SK-N-SH treated with all-trans-retinoic acid at 6 μM for 48 hours (cell line): ENCODE results near the gene ZNF550.
A peak's percentile ranks its signal among the peaks of the same experiment; 100 is the strongest.

Source experiments
- ATAC-seq: fragments of 200-7000 bp; cut with Tn5 transposase; 3 replicates; pipeline ENCODE4 v1.9.1; 2020; ENCODE audit warnings: mild to moderate bottlenecking, moderate library complexity
- ARNTL ChIP-seq: fragments of 450-650 bp; formaldehyde crosslinking; IDR thresholded peaks from 2 replicates; pipeline ENCODE4 v1.5.0; 2020; ENCODE audit warnings: low read depth, mild to moderate bottlenecking, moderate library complexity, borderline replicate concordance
- CSDC2 ChIP-seq: fragments of 250-450 bp; sonication (Bioruptor Pico); IDR thresholded peaks from 2 replicates; pipeline ENCODE4 v1.5.0; 2020; ENCODE audit warnings: mild to moderate bottlenecking, moderate library complexity
- CSRNP3 ChIP-seq: fragments of 250-450 bp; sonication (Bioruptor Pico); IDR thresholded peaks from 2 replicates; pipeline ENCODE4 v1.5.1; 2021; ENCODE audit warnings: mild to moderate bottlenecking, moderate library complexity
- ESRRG ChIP-seq: fragments of 250-450 bp; sonication (Bioruptor Pico); IDR thresholded peaks from 2 replicates; pipeline ENCODE4 v1.6.1; 2021; ENCODE audit warnings: mild to moderate bottlenecking
- GLIS3 ChIP-seq: fragments of 250-450 bp; sonication (Bioruptor Pico); IDR thresholded peaks from 2 replicates; pipeline ENCODE4 v1.5.0; 2020; ENCODE audit warnings: mild to moderate bottlenecking, moderate library complexity
- ISL1 ChIP-seq: fragments of 250-450 bp; sonication (Bioruptor Pico); IDR thresholded peaks from 2 replicates; pipeline ENCODE4 v2.1.2; 2022; ENCODE audit warnings: mild to moderate bottlenecking, moderate library complexity
- OSR1 ChIP-seq: fragments of 250-450 bp; sonication (Bioruptor Pico); IDR thresholded peaks from 2 replicates; pipeline ENCODE4 v1.8.0; 2022; ENCODE audit warnings: moderate library complexity, mild to moderate bottlenecking, inconsistent platforms
- PATZ1 ChIP-seq: fragments of 250-450 bp; sonication (Bioruptor Pico); IDR thresholded peaks from 2 replicates; pipeline ENCODE4 v1.8.0; 2020; ENCODE audit warnings: mild to moderate bottlenecking, moderate library complexity, borderline replicate concordance
- POU6F1 ChIP-seq: fragments of 250-450 bp; sonication (Bioruptor Pico); IDR thresholded peaks from 2 replicates; pipeline ENCODE4 v1.8.0; 2021; ENCODE audit warnings: low read depth, mild to moderate bottlenecking, moderate library complexity, borderline replicate concordance
- PPARA ChIP-seq: fragments of 250-450 bp; sonication (Bioruptor Pico); IDR thresholded peaks from 2 replicates; pipeline ENCODE4 v1.5.0; 2020; ENCODE audit warnings: mild to moderate bottlenecking, borderline replicate concordance
- RARB ChIP-seq: fragments of 250-450 bp; sonication (Bioruptor Pico); IDR thresholded peaks from 2 replicates; pipeline ENCODE4 v1.8.0; 2021; ENCODE audit warnings: mild to moderate bottlenecking, moderate library complexity
- SNAI2 ChIP-seq: fragments of 250-450 bp; sonication (Bioruptor Pico); IDR thresholded peaks from 2 replicates; pipeline ENCODE4 v1.5.0; 2020; ENCODE audit warnings: mild to moderate bottlenecking, moderate library complexity
- TOX ChIP-seq: fragments of 250-450 bp; sonication (Bioruptor Pico); IDR thresholded peaks from 2 replicates; pipeline ENCODE4 v1.8.0; 2021; ENCODE audit warnings: mild to moderate bottlenecking, moderate library complexity, borderline replicate concordance
- ZFP3 ChIP-seq: fragments of 250-450 bp; sonication (Bioruptor Pico); IDR thresholded peaks from 2 replicates; pipeline ENCODE4 v1.5.0; 2020; ENCODE audit warnings: mild to moderate bottlenecking, moderate library complexity
- ZFP30 ChIP-seq: fragments of 450-650 bp; formaldehyde crosslinking; IDR thresholded peaks from 2 replicates; pipeline ENCODE4 v1.5.0; 2022; ENCODE audit warnings: mild to moderate bottlenecking, moderate library complexity
- ZNF565 ChIP-seq: fragments of 450-650 bp; formaldehyde crosslinking; conservative IDR thresholded peaks from 2 replicates; pipeline ENCODE4 v1.5.0; 2020; ENCODE audit warnings: low read depth, mild to moderate bottlenecking, moderate library complexity
- ZNF70 ChIP-seq: fragments of 450-650 bp; formaldehyde crosslinking; IDR thresholded peaks from 2 replicates; pipeline ENCODE4 v1.5.0; 2020; ENCODE audit warnings: mild to moderate bottlenecking, moderate library complexity
- ZNF8 ChIP-seq: fragments of 450-650 bp; formaldehyde crosslinking; IDR thresholded peaks from 2 replicates; pipeline ENCODE4 v1.5.0; 2020; ENCODE audit warnings: mild to moderate bottlenecking, moderate library complexity
- TF ChIP-seq, protein P1 (sequence below): fragments of 250-450 bp; sonication (Bioruptor Pico); IDR thresholded peaks from 2 replicates; pipeline ENCODE4 v1.5.0; 2020; ENCODE audit warnings: mild to moderate bottlenecking, moderate library complexity

The ZNF550 gene

DNA sequence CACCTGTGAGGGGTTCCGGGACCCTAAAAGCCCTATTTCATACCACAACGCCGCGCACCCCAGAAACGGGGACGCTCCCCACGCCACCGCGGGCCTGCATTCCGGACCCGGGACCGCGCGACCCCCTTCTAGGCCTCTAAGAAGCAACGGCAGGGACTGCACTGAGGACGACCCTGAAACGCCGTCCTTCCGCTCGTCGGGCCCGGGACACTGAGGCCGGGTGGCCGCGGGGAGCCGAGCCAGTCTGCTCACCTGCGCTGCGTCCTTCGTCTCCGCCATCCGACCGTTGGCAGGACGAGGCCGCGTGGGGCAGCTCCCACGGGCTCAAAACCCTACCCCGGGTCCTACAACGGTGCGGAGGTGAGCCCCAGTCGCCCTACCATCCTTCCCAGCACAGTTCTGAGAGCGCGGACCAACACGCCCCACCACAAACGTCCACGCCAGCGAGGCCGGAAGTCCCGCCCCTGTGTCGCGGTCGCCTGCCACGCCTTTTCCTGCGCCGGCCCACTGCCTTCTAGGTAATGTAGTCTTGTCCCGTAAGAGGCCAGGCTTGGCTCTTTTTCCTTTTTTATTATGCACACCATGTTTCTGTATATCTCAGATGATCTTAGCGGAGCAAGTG, at the start of gene ZNF550:
ZNF550 (minus strand) TSS at position 460 of the 622 bp plus-strand sequence; CDS start at position 279, 181 bp downstream.
- no peak for TF ChIP-seq SNAI2 (CRISPR knock-in tag)
- no peak for TF ChIP-seq CSRNP3 (CRISPR knock-in tag)
- no peak for TF ChIP-seq RARB (CRISPR knock-in tag)
- no peak for TF ChIP-seq GLIS3
- no peak for TF ChIP-seq ESRRG (CRISPR knock-in tag)
- TF ChIP-seq, protein P1, sequence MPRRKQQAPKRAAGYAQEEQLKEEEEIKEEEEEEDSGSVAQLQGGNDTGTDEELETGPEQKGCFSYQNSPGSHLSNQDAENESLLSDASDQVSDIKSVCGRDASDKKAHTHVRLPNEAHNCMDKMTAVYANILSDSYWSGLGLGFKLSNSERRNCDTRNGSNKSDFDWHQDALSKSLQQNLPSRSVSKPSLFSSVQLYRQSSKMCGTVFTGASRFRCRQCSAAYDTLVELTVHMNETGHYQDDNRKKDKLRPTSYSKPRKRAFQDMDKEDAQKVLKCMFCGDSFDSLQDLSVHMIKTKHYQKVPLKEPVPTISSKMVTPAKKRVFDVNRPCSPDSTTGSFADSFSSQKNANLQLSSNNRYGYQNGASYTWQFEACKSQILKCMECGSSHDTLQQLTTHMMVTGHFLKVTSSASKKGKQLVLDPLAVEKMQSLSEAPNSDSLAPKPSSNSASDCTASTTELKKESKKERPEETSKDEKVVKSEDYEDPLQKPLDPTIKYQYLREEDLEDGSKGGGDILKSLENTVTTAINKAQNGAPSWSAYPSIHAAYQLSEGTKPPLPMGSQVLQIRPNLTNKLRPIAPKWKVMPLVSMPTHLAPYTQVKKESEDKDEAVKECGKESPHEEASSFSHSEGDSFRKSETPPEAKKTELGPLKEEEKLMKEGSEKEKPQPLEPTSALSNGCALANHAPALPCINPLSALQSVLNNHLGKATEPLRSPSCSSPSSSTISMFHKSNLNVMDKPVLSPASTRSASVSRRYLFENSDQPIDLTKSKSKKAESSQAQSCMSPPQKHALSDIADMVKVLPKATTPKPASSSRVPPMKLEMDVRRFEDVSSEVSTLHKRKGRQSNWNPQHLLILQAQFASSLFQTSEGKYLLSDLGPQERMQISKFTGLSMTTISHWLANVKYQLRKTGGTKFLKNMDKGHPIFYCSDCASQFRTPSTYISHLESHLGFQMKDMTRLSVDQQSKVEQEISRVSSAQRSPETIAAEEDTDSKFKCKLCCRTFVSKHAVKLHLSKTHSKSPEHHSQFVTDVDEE (CRISPR knock-in tag), result no peak
- TF ChIP-seq ARNTL (CRISPR knock-in tag), result no peak
- TF ChIP-seq PPARA (CRISPR knock-in tag), result no peak
- TF ChIP-seq OSR1, result no peak
- no peak for TF ChIP-seq ISL1
- TF ChIP-seq CSDC2 (CRISPR knock-in tag), result no peak
- TF ChIP-seq ZFP30 (CRISPR knock-in tag), result no peak
- TF ChIP-seq ZFP3, result no peak
- no peak for TF ChIP-seq TOX (CRISPR knock-in tag)
- TF ChIP-seq PATZ1 (CRISPR knock-in tag), result no peak
- TF ChIP-seq ZNF565, result no peak
- no peak for TF ChIP-seq ZNF8
- peak; percentile 100 for ATAC-seq

- no peak for ATAC-seq
- TF ChIP-seq PATZ1 (CRISPR knock-in tag), result no peak
- no peak for TF ChIP-seq ZNF8
- TF ChIP-seq ARNTL (CRISPR knock-in tag), result no peak
- TF ChIP-seq ESRRG (CRISPR knock-in tag), result no peak
- TF ChIP-seq PPARA (CRISPR knock-in tag), result no peak
- TF ChIP-seq RARB (CRISPR knock-in tag), result no peak
- no peak for TF ChIP-seq ZNF565
- TF ChIP-seq ISL1, result no peak
- no peak for TF ChIP-seq ZNF70
- no peak for TF ChIP-seq CSDC2 (CRISPR knock-in tag)
- no peak for TF ChIP-seq POU6F1
Measured at GRCh38 chr19:57606931-57607330, 47.3 kb upstream of the ZNF550 start.

- peak; percentile 100 for ATAC-seq
- TF ChIP-seq TOX (CRISPR knock-in tag) (no peak), GLIS3 (no peak), POU6F1 (no peak), ZNF565 (no peak), SNAI2 (CRISPR knock-in tag) (no peak)
- TF ChIP-seq, protein P1 (CRISPR knock-in tag), result no peak
Measured at GRCh38 chr19:57599761-57600383, 40.2 kb upstream of the ZNF550 start, which contains the start of gene ZNF530. ZNF530 (plus strand) TSS chr19:57599885; CDS start chr19:57604346, 4,461 bp downstream.
